ACHN (cell line): ENCODE measurements around the gene SLC22A3.
A peak's percentile ranks its signal among the peaks of the same experiment; 100 is the strongest.
"Not testable (repeated sequence)": the region's sequence is repeated elsewhere in the genome, so short reads cannot be mapped to it uniquely, and the experiment has no call there.

Source experiments
- DNase-seq: peaks from one replicate; pipeline ENCODE4 v3.0.0-alpha.2; 2015
- in situ Hi-C: cut with HindIII; loops from 2 replicates; pipeline ENCODE4 v1.10.0; 2017; ENCODE audit warnings: low sequenced_read_pairs, low pct_ligation_motif_present, low pct_unique_long_range_greater_than_20kb

Gene SLC22A3

DNA sequence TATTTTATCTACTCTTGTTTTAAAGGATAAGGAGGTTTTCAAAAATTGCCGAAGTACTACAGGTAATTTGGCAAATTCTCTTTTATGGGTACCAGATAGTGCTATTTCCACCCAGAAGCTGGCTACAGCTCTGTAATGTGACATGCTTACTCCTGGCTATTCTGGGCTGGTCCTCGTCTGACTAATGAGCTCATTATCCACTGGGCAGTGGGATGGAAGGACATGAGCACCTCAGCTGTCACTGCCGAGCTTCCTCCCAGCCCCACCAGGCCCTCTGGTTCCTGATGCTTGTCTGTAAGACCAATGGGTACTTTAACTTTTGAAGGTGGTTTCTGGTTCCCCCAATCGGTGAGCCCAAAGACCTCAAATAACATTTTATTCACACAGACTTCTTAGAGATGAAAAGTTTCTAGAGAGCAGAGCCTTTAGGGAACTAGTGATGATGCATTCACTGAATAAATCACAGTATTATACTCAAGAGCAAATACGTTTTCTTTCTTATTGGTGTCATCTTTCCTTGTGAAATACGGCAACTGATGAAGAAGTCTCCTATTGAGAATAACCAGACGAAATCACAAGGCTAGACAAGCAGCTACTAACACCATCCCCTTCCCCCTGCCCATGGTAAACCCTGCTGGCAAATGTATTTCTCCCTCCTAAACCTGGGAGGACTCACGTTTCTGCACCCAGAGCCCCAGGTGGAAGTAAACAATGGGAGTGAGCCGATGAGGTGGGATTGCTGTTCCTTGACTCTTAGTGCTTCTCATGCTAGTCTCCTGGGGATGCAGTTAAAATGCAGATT is 80.8 kb downstream of the SLC22A3 start:
- in situ Hi-C loops, result no loop called here
- no peak for DNase-seq

- DNase-seq, result no peak
- in situ Hi-C loops, result no loop called here
Measured at GRCh38 chr6:160429620-160429895, 81.4 kb downstream of the SLC22A3 start.

DNA sequence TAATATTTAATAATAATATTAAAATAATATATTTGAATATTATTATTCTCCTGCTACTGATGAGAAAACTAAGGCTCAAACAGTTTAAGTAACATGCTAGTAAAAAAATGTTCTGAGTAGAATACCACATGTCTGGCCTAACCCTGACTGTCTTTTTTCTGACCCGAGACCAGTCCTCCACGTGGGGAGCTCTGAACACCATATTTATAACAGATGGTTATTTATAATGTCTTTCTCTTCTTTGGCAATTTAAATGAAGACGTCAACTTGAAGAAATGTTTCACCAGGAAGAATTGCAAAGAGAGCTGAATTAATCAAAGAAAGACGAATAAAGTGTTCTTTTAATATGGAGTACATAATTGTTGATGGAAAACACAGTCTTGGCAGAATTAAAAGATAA is 82.0 kb downstream of the SLC22A3 start:
- no peak for DNase-seq
- in situ Hi-C loops, result no loop called here

DNA sequence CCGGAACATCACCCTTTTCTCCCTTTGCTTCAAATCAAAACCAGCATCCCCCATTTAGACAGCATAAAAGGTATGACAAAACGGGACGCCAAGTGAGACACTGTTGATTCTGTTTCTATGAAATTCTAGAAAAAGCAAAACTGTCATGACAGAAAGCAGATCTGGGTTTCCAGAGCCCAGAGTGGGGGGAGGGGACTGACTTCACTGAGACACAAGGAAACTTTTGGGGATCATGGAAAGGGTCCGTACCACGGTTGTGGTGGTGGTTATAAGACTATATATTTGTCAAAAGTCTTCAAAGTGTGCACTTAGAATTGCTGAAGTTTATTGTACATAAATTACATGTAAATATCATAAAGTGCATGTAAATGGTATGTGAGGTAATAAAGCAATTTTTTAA is 82.6 kb downstream of the SLC22A3 start:
- in situ Hi-C loops, result no loop called here

DNA sequence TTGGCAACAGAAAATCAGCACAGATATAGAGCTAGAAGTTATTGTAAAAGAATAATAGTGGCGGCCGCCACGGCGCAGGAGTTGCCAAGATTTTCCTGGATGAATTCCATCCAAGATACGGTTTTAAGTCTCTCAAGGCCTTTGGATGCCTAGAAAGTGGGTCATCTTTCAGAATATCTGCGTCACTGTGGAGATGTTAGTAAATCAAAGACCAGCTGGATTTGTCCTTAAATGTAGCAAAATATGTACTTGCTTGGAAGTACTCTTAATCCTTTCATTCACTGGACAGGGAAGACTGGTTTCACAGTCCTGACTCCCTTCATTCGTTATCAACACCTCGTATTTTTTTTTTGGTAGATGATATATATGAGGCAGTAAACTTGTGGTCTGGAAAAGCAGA is 83.0 kb downstream of the SLC22A3 start:
- in situ Hi-C loops, result no loop called here
- no peak for DNase-seq

More for the DNA sequence above, 82.6 kb downstream of the SLC22A3 start:
- DNase-seq, result no peak

DNA sequence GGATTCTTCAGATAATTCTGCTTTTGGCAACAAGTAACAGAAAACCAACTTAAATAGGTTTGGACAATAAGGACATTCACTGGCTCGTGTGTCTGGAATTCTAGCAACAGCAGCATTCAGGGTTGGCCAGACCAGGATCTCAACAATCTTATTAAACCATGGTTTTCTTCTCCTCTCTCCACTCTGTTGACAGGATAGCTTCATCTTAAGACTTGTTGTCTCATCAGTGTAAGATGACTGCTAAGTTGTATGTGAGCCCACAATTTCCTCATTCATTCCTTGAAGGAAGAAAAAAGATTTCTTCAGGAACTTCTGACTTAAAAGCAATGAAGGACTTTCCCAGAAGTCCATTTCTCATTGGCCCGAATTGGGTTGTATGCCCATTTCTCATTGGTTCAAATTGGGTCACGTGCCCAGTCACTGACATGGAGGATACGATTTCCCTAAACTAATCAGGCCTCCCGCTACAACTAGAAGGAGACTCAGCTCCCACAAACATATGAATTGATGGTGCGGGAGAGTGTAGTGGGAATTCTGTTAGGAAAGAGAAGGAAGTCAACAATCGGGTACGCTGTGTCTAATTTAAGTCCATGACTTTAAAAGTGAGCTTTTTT is 83.7 kb downstream of the SLC22A3 start:
- in situ Hi-C loops, result no loop called here
- DNase-seq, result no peak

DNA sequence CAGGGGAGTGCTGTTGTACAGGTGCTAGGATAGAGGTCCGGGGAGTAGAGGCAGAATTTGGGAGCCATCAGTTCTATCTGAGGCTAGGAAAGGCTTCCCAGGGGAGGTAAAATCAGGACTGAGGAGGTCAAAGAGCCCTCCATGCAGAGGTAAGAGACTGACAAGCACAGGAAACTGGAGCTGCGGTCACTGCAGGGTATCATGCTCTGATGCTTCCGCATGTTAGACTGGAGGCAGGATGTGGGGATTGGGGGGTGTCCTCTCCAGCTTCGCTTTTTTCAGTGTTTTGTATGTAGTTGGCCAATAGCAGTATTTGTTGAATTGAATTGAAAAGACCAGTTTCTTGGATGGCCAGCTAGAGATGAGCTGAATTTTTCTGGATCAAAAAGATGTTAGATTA is 87.8 kb downstream of the SLC22A3 start:
- DNase-seq, result no peak
- in situ Hi-C loops, result no loop called here

DNA sequence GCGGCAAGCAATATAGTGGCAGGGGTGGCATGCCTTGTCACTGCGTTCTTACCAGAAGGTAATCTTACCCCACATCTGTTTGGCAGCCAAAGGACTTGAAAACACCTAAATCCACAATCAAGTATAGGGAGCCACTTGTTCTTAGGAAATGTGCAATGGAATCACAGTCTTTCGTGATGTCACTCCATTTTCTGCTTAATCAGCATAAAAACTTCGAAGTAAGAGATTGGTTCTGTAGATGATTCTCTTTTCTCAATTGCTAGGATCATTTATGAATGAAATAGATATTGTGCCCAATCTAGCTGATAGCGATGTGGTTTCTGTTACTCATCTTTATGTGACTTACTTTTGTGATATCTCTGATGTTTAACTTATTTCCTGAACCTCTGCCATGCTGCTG is 89.0 kb downstream of the SLC22A3 start:
- DNase-seq, result no peak
- in situ Hi-C loops, result no loop called here

- in situ Hi-C loops, result no loop called here
- no peak for DNase-seq
Measured at GRCh38 chr6:160437775-160438174, 89.6 kb downstream of the SLC22A3 start.

GRCh38 chr6:160438481-160438880 is 90.3 kb downstream of the SLC22A3 start:
- in situ Hi-C loops, result no loop called here
- no peak for DNase-seq

- in situ Hi-C loops, result no loop called here
- no peak for DNase-seq
Measured at GRCh38 chr6:160439751-160440150, 91.6 kb downstream of the SLC22A3 start.

GRCh38 chr6:160442151-160442550 is 94.0 kb downstream of the SLC22A3 start:
- in situ Hi-C loops, result no loop called here
- DNase-seq, result no peak

DNA sequence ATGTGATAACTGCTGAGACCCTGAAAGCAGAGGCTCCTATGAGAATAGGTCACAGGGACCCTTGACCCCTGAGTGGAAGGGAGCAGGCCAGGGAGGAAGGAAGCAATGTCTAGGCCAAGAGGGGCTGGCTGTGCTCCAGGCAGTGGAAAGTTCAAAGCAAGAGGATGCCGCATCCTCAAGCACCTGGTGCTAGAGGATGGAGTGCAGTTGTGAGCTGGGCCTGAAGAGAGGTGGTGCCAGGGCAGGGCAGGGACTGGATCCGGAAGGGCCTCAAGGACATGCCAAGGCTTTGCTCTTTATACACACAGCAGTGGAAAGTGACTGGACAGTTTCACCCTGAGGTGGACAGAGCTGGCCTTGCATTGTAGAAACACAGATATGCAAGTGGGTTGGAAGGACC is 97.0 kb downstream of the SLC22A3 start:
- DNase-seq, result no peak
- in situ Hi-C loops, result no loop called here

DNA sequence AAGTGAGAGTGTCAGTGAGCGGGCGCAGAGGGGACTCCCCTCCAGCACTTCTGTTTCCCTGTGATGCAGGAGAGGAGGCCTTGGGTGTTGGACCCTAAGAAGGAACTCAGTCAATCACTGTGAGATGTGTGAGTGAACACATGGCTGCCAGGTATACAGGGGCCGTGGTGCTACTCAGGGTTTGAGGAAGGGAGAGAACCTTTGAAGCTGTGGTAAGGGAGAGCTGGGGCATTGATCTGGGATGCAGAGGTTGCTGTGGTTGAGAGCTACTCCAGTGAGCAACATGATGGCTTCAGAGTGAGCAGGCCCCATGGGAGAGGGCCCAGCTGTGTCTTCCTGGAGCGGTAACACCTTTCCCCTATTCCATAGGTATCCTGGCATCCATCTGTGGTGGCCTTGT is 99.2 kb downstream of the SLC22A3 start:
- DNase-seq, result no peak
- in situ Hi-C loops, result no loop called here

DNA sequence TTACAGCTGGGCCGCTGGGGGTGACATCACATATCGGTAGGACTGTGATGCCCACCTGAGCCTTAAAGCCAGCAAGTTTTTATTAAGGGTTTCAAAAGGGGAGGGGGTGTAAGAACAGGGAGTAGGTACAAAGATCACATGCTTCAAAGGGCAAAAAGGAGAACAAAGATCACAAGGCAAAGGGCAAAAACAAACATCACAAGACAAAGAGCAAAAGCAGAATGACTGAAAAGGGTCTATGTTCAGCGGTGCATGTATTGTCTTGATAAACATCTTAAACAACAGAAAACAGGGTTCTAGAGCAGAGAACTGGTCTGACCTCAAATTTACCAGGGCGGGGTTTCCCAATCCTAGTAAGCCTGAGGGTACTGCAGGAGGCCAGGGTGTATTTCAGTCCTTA is 101.6 kb downstream of the SLC22A3 start:
- in situ Hi-C loops, DNase-seq: not testable (repeated sequence)

DNA sequence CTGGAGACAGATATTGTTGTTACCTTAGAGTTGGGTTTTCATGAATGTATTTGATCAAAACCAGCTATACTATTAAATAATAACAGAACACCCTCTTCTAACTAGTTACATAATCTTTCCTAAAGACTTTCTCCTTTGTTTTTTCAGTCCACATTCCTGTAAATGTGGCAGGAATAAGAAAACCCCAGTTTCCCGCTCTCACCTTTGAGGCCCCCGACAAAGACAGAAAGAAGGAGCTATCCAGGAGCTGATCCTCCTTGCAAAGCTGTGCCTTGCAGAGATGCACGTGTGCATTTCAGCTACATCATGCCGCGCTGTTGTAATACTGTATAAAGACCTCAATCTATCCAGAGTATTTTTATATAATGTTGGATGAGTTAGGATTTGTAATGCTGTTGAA is 102.7 kb downstream of the SLC22A3 start:
- no peak for DNase-seq
- in situ Hi-C loops, result no loop called here

GRCh38 chr6:160454303-160454702 is 106.1 kb downstream of the SLC22A3 start:
- DNase-seq, result no peak
- in situ Hi-C loops, result no loop called here

DNA sequence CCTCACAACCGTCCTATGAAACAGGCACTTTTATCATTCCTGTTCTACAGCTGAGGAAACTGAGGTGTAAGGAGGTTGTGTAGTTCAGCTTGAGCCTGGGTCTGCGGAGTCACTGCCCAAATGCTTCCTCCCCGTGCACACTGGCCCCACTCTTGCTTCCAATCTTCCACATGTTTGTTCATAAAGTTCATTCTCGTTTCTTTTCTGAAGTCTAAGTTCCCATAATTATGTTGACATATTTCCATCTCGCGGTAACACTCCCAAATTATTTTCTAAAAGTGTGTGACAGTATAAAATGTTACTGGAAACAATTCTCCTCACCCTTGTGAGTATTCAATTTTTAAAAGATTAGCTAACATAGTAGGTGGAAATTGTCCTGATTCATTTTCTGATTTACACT is 106.9 kb downstream of the SLC22A3 start:
- DNase-seq, result no peak
- in situ Hi-C loops, result no loop called here

DNA sequence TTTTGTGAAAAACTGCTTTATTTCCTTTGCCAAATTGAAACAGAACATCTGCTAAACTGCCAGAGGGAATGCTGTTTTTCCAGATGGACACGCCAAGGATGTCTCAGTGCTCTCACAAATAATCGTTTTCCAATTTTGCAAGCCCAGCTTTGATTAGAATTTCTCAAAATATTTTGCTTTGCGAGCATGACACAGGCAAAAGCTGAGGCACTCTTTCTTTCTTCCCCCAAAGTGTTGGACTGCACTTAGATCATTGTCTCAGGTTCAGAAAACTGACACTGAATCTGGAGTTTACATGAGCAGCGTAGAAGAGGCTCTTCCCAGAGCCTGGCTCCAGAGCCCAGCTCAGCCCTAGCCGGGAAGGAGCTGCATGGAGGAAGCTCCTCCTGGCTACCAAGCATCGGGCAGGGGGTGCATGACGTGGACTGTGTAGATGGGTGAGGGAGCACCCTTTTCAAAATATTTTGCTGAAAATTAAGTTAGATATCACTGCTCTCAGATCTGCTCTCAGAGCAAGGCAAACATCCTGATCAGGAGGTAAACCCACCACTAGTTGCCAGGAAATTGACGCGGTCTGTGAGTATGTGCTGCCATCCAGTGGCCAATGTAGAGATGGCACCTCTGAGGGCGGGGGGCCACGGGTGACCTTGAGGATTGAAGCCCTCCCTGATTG is 107.5 kb downstream of the SLC22A3 start:
- in situ Hi-C loops, result no loop called here

GRCh38 chr6:160456214-160456546 is 108.0 kb downstream of the SLC22A3 start:
- in situ Hi-C loops, result no loop called here

More for the DNA sequence above, 107.5 kb downstream of the SLC22A3 start:
- DNase-seq, result peak; percentile 33

More at GRCh38 chr6:160456214-160456546, 108.0 kb downstream of the SLC22A3 start:
- no peak for DNase-seq
